H1 (cell line): Measurements from ENCODE around the gene ELOVL3. TPM values are rescaled to one million over a fixed set of nuclear protein-coding genes. Genes with fewer than 3 reads are reported as not detected.

Experiments
- ASH2L ChIP-seq: fragments of 200-600, 300-600 bp; sonication (generic); IDR thresholded peaks from one replicate; pipeline ENCODE4 v1.7.1; 2017; ENCODE audit warnings: low read length
- BACH1 ChIP-seq: IDR thresholded peaks from 2 replicates; pipeline ENCODE4 v1.6.1; 2012; ENCODE audit warnings: low read length, improper control_type of control experiment
- CEBPB ChIP-seq: IDR thresholded peaks from 2 replicates; pipeline ENCODE4 v1.6.1; 2012; ENCODE audit warnings: low read depth, low read length
- CHD7 ChIP-seq: fragments of 300-600 bp; sonication (generic); IDR thresholded peaks from 2 replicates; pipeline ENCODE4 v1.7.1; 2012; ENCODE audit warnings: low read length, moderate library complexity, mild to moderate bottlenecking, inconsistent platforms; ENCODE audit not compliant: insufficient replicate concordance
- EGR1 ChIP-seq: IDR thresholded peaks from 2 replicates; pipeline ENCODE4 v1.6.1; 2011; ENCODE audit warnings: low read depth, low read length, borderline replicate concordance
- POLR2AphosphoS5 ChIP-seq: IDR thresholded peaks from 2 replicates; pipeline ENCODE4 v1.6.1; 2011; ENCODE audit warnings: low read depth, low read length
- TEAD4 ChIP-seq: IDR thresholded peaks from 2 replicates; pipeline ENCODE4 v1.6.1; 2012; ENCODE audit warnings: low read depth, low read length, inconsistent platforms, mixed read lengths
- polyA plus RNA-seq, 7 experiments: library from polyadenylated mRNA; depleted of rRNA in 3 of 7; stranded (reverse) in 5 of 7; unstranded in 2 of 7; fragments of >200 nt in 5 of 7; fragments of 200-250 nt in 2 of 7; gene quantifications; 1 replicate in 5 of 7; 2 replicates in 1 of 7; 4 replicates in 1 of 7; pipeline versions ENCODE4 v1.2.1 to v1.2.3, GENCODE V29; 2011 to 2013; ENCODE audit warnings: missing spikeins in 2 of 7, mixed read lengths in 2 of 7
- total RNA-seq: library from RNA; stranded (reverse); fragmentation: NEBNext Ultra II Directional; extraction: Animal tissue kit (Norgen Biotek cat#: 25700); gene quantifications from 2 replicates; pipeline ENCODE4 v1.2.1, GENCODE V29; 2021

The ELOVL3 gene
- total and polyA plus RNA-seq, 2 of the 8 experiments (the other 6 are each of a cell fraction or from before 2014, with no cell fraction given), result 0.27 TPM; not detected in 1

- no peak for TF ChIP-seq CHD7
- no peak for TF ChIP-seq CEBPB
- no peak for TF ChIP-seq POLR2AphosphoS5
- TF ChIP-seq EGR1, result no peak
- TF ChIP-seq ASH2L, result no peak
- no peak for TF ChIP-seq BACH1
- no peak for TF ChIP-seq TEAD4
- TF ChIP-seq, all 59 proteins: peak for 0
These were observed 28.3 kb downstream of the ELOVL3 start (continued) for GRCh38 chr10:102254426-102254825.
